Activated naive CD8-positive, alpha-beta T cell treated with anti-CD3 and anti-CD28 coated beads, Interleukin-2, amount 10 ng/mL, durations not matched to agents 7 days and 5 days (primary cell): Measurements from ENCODE around the gene ZNF148. TPM values are rescaled to one million over a fixed set of nuclear protein-coding genes. Genes with fewer than 3 reads are reported as not detected.

Source experiments
- ATAC-seq: fragments of 150-1000 bp; cut with Tn5 transposase; one replicate; pipeline ENCODE4 v1.10.0; 2021; ENCODE audit warnings: low read depth, moderate library complexity
- POLR2A ChIA-PET: fragments of 350-600 bp; sonication (Branson Sonifier 250); formaldehyde crosslinking; loops from one replicate; lab custom pipeline; 2021; ENCODE audit warnings: antibody characterized with exemption; lab: Charles Lee
- DNase-seq: peaks from one replicate; pipeline ENCODE4 v3.0.0; 2021
- H3K27ac Mint-ChIP-seq: one replicate; pipeline ENCODE4 v1.8.0; 2022; ENCODE audit warnings: mild to moderate bottlenecking, mixed read lengths
- H3K27me3 Mint-ChIP-seq: one replicate; pipeline ENCODE4 v1.8.0; 2022; ENCODE audit warnings: mild to moderate bottlenecking, moderate library complexity, mixed read lengths
- H3K36me3 Mint-ChIP-seq: one replicate; pipeline ENCODE4 v1.8.0; 2021; ENCODE audit warnings: mild to moderate bottlenecking, mixed read lengths
- H3K4me1 Mint-ChIP-seq: one replicate; pipeline ENCODE4 v1.8.0; 2021; ENCODE audit warnings: mixed read lengths
- H3K4me3 Mint-ChIP-seq: one replicate; pipeline ENCODE4 v1.8.0; 2022; ENCODE audit warnings: mild to moderate bottlenecking, moderate library complexity, mixed read lengths
- H3K9me3 Mint-ChIP-seq: one replicate; pipeline ENCODE4 v1.8.0; 2021; ENCODE audit warnings: mixed read lengths
- total RNA-seq, 2 experiments: library from RNA; stranded (reverse); gene quantifications; one replicate each; pipeline ENCODE4 v1.2.3, GENCODE V29; 2021

ZNF148 gene
- total RNA-seq, 2 experiments from 2014 or later = 50.3 to 55.4 TPM

DNA sequence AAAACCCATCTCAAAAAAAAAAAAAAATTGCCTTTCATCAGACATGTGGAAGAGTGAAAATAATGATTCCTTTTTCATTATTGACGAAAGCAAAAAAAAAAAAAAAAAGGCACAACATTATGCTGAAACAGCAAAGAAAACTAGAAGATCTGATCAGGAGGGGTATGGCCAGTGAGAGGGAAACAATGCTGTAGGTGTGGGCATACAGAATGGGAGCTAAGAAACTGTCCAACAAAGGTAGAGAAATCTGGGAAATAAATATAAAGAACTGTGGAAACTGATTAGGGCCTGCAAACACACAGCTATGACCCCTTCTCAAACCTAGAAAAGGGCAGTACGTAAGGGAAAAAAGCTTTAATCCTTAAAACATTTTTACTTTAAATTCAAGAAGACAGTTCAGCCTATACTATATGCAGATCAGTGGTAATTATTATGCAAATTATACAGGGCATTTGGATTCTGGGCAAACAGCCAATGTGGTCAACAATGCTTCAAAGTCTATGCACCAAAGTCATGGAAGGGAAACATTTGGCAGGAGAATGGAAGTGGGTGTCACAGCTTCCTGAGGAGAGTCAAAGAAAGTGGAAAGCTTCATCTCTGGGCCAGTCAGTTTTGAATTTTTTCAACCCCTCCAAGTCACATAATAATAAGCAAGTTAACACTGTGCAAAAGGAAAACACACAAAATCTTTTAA, 94.3 kb downstream of the ZNF148 start:
- Mint-ChIP-seq H3K27me3 (no peaks in the 10 kb centered on the region), H3K36me3 (peaks cover 45% of the 10 kb centered on the region), H3K27ac (no peak overlapping the region), H3K9me3 (peaks cover 2% of the 10 kb centered on the region), H3K4me1 (peaks cover 5% of the 10 kb centered on the region), H3K4me3 (no peak overlapping the region)
- no peak for DNase-seq
- POLR2A ChIA-PET = no interaction called here
- ATAC-seq = no peak

DNA sequence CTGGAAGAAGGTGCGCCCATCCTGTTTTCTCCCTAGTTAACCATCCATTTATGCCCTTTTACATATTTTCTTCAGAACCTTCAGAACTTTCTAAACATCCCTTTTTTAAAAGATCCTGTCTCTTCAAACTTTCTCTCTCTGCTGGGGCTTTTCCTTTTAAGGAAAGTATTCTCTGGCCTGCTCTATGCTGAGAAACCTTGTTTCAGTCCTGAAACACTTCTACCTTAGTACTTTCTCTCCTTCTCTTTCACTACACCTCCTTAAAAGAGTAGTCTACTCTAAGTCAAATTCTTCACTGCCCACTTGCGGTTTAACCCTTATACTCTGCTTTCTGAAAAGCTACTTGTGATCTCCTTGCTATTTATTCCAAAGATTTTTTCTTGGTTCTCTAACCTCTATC, 97.0 kb downstream of the ZNF148 start:
- H3K27ac Mint-ChIP-seq = no peak overlapping the region
- peaks cover 2% of the 10 kb centered on the region for H3K9me3 Mint-ChIP-seq
- no peak overlapping the region for H3K4me3 Mint-ChIP-seq
- H3K4me1 Mint-ChIP-seq = peaks cover 2% of the 10 kb centered on the region
- DNase-seq (no peak), ATAC-seq (no peak)
- POLR2A ChIA-PET = no interaction called here
- peaks cover 35% of the 10 kb centered on the region for H3K36me3 Mint-ChIP-seq
- no peaks in the 10 kb centered on the region for H3K27me3 Mint-ChIP-seq

DNA sequence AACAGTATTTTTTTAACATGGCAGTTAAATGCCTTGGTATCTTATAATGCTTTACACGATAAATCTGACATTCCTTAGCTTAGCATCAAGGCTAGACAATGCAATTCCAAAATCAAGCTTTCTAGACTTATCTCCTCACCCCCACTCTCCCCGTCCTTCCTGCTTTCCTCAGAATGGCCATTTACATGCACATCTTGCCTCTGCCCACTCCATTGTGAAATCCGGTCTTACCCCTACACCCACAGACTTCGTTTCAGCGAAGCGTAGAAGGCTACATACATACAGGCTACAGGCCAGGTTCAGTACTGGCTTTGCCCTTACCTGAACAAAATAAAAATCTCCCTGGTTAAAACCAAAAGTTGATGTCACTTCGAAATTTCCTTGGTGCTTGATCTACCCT, 104.0 kb downstream of the ZNF148 start:
- ATAC-seq (no peak), DNase-seq (no peak)
- Mint-ChIP-seq H3K36me3 (peaks cover 48% of the 10 kb centered on the region), H3K27ac (no peak overlapping the region), H3K9me3 (peaks cover 2% of the 10 kb centered on the region), H3K4me1 (peaks cover 9% of the 10 kb centered on the region), H3K27me3 (no peaks in the 10 kb centered on the region), H3K4me3 (no peak overlapping the region)
- POLR2A ChIA-PET = no interaction called here

DNA sequence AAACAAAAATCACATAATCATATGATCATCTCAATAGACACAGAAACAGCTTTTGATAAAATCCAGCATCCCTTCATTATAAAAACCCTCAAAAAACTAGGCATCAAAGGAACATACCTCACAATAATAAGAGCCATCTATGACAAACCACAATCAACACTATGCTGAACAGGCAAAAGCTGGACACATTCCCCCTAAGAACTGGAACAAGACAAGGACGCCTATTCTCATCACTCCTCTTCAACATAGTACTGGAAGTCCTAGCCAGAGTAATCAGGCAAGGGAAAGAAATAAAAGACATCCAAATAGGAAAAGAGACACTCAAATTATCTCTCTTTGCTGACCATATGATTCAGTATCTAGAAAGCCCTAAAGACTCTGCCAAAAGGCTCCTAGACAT, 107.7 kb downstream of the ZNF148 start:
- DNase-seq (no peak), ATAC-seq (no peak)
- Mint-ChIP-seq H3K9me3 (peaks cover 2% of the 10 kb centered on the region), H3K36me3 (peaks cover 50% of the 10 kb centered on the region), H3K27ac (no peak overlapping the region), H3K27me3 (no peaks in the 10 kb centered on the region), H3K4me1 (peaks cover 9% of the 10 kb centered on the region), H3K4me3 (no peak overlapping the region)
- POLR2A ChIA-PET = no interaction called here

DNA sequence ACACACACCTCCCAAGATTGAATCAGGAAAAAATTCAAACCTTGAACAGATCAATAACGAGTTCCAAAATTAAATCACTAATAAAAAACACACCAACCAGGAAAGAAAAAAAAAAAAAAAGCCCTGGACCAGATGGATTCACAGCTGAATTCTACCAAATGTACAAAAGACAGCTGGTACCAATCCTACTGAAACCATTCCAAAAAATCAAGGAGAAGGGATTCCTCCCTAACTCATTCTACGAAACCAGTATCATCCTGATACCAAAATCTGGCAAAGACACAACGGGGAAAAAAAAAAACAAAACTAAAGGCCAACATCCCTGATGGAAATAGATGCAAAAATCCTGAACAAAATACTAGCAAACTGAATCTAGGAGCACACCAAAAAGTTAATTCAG, 108.2 kb downstream of the ZNF148 start:
- DNase-seq (no peak), ATAC-seq (no peak)
- H3K4me1 Mint-ChIP-seq = peaks cover 9% of the 10 kb centered on the region
- peaks cover 48% of the 10 kb centered on the region for H3K36me3 Mint-ChIP-seq
- no peak overlapping the region for H3K4me3 Mint-ChIP-seq
- peaks cover 2% of the 10 kb centered on the region for H3K9me3 Mint-ChIP-seq
- POLR2A ChIA-PET = no interaction called here
- no peaks in the 10 kb centered on the region for H3K27me3 Mint-ChIP-seq
- H3K27ac Mint-ChIP-seq = no peak overlapping the region

DNA sequence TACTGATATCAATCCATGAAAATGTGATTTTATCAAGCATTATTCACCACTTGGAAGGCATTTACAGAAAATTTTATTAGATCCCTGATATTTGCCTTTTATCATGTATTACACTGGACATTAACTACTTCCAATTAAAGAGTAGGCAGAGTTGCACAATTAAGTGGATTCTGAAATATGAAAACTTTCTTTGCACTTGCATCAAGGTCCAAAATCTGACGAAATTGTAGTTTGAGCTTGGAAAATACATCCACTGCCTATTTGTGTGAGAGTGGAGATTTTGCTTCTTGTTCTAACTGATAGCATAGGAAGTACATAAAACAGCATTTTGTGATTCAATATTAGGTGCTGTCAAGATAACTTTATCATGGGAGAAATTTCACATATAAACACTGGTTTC, 113.0 kb downstream of the ZNF148 start:
- POLR2A ChIA-PET = interaction anchor here (0.6 kb wide), 1 partner anchor 12 kb away, joined by 3 read pairs; no protein-coding TSS in a partner anchor
- Mint-ChIP-seq H3K9me3 (peaks cover 2% of the 10 kb centered on the region), H3K27ac (no peak overlapping the region), H3K27me3 (no peaks in the 10 kb centered on the region), H3K36me3 (peaks cover 35% of the 10 kb centered on the region), H3K4me1 (peaks cover 11% of the 10 kb centered on the region), H3K4me3 (no peak overlapping the region)
- ATAC-seq = no peak
- DNase-seq = no peak

DNA sequence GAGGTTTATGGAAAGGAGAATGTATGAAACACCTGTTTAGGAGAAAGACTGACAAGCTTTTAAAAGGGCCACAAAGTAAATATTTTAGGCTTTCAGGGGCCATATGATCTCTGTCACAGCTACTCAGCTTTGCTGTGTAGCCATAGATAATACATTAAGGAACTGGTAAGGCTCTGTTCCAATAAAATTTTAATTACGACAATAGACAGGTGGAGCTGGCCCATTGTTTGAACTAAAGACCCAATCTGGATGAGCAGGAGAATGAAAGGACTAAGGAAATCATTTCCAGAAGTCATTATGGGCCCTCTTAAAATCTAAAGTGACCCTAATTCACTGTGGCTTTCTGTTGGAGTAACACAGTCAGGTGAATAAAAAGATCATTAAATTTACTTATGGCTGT, 114.1 kb downstream of the ZNF148 start:
- no peak overlapping the region for H3K4me3 Mint-ChIP-seq
- peaks cover 31% of the 10 kb centered on the region for H3K36me3 Mint-ChIP-seq
- peaks cover 8% of the 10 kb centered on the region for H3K9me3 Mint-ChIP-seq
- H3K27me3 Mint-ChIP-seq = no peaks in the 10 kb centered on the region
- H3K27ac Mint-ChIP-seq = no peak overlapping the region
- POLR2A ChIA-PET = interaction anchor here (0.6 kb wide), 1 partner anchor 180 kb away, joined by 3 read pairs; no protein-coding TSS in a partner anchor
- DNase-seq (no peak), ATAC-seq (no peak)
- peaks cover 5% of the 10 kb centered on the region for H3K4me1 Mint-ChIP-seq

DNA sequence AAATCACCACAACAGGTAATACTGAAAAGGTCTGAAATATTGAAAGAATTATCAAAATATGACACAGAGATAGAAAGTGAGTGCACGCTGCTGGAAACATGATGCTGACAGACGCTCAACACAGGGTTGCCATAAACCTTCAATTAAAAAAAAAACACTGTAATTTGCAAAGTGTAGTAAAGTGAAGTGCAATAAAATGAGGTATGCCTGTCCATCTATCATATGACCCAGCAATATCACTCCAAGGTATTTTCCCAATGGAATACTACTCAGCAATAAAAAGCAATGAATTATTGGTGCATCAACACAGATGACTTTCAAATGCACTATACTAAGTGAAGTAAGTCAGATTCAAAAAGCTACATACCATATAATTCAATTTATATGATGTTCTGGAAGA, 115.0 kb downstream of the ZNF148 start:
- POLR2A ChIA-PET = no interaction called here
- H3K27ac Mint-ChIP-seq = no peak overlapping the region

DNA sequence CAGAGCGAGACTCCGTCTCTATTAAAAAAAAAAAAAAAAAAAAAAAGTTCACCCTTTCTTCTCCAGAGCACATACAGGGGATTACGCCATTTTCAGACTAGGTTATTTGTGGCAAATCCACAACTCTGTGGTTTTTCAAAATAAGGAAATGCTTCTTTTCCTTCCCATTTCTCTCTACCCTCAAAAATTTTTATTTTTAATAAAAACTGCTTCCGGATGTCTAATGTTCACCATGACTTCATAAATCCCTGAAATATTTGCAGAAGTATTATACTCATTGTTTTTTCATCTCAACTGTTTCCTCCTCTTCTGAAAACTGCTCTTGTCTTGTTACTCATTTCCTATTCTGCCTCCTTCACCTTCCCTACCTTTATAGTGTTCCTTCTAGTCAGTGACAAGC, 117.6 kb downstream of the ZNF148 start:
- Mint-ChIP-seq H3K4me3 (no peak overlapping the region), H3K9me3 (peaks cover 8% of the 10 kb centered on the region), H3K36me3 (peaks cover 29% of the 10 kb centered on the region), H3K27ac (no peak overlapping the region), H3K27me3 (no peaks in the 10 kb centered on the region), H3K4me1 (peaks cover 5% of the 10 kb centered on the region)
- DNase-seq (no peak), ATAC-seq (no peak)
- POLR2A ChIA-PET = no interaction called here

More for the DNA sequence above, 115.0 kb downstream of the ZNF148 start:
- no peak for DNase-seq
- Mint-ChIP-seq H3K4me3 (no peak overlapping the region), H3K4me1 (peaks cover 5% of the 10 kb centered on the region), H3K27me3 (no peaks in the 10 kb centered on the region), H3K36me3 (peaks cover 31% of the 10 kb centered on the region), H3K9me3 (peaks cover 8% of the 10 kb centered on the region)
- ATAC-seq = no peak

DNA sequence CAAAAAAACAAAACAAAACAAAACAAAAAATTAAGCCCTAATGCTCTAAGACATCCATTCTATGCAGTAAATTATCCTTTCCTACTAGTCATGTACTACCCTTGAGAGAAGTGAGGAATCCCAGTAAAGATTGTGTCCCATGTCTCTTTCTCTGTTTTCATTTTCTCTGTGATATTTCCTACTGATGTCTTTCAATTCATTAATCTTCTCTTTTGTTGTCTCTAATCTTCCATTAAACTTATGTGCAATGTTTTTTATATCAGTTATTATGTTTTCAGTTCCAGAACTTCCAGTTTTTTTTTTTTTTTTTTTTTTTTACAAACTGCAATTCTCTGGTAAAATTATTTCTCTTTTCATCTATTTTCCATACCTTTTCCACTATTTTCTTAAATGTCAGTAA, 118.5 kb downstream of the ZNF148 start:
- Mint-ChIP-seq H3K36me3 (peaks cover 29% of the 10 kb centered on the region), H3K4me3 (no peak overlapping the region), H3K4me1 (peaks cover 5% of the 10 kb centered on the region), H3K9me3 (peaks cover 8% of the 10 kb centered on the region), H3K27me3 (no peaks in the 10 kb centered on the region), H3K27ac (no peak overlapping the region)
- POLR2A ChIA-PET = no interaction called here
- no peak for ATAC-seq
- no peak for DNase-seq

DNA sequence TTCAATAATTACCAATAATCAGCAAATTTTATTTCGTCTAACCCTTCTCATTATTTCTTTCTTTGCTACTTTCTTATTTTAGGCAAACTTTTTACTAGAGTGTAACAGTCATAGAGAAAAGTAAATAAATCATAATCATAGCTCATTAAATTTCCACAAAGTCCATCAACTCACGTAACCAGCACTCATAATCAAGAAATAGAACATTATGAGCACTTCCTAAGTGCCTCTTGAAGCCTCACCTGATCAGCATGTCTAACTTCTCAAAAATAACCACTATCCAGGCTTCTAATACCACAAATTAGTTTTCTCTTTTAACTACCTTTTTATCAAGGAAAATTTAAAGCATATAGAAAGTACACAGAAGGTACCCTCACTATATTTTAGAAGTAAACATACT, 124.2 kb downstream of the ZNF148 start:
- Mint-ChIP-seq H3K4me3 (no peak overlapping the region), H3K27ac (no peak overlapping the region), H3K36me3 (peaks cover 8% of the 10 kb centered on the region), H3K4me1 (no peaks in the 10 kb centered on the region), H3K27me3 (no peaks in the 10 kb centered on the region), H3K9me3 (no peaks in the 10 kb centered on the region)
- POLR2A ChIA-PET = no interaction called here
- DNase-seq (no peak), ATAC-seq (no peak)

DNA sequence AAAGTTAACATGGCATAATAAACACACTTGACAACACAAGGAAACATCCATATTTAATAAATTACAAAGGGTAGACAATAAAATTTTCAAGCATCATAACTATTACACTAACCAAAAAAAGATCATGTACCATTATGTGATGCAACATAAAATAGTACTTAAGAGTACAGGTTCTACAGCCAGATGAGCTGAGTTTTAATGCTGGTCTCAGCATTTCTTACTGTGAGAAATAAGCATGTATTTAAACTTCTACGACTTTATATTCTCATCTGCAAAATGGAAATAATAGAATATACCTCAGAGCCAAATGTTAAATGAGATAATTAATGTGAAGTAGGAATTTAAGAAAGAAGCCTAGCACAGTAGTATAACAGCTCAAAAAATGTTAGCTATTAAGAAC, 128.9 kb downstream of the ZNF148 start:
- no peaks in the 10 kb centered on the region for H3K27me3 Mint-ChIP-seq
- H3K9me3 Mint-ChIP-seq = no peaks in the 10 kb centered on the region
- no peak overlapping the region for H3K4me3 Mint-ChIP-seq
- H3K27ac Mint-ChIP-seq = no peak overlapping the region
- H3K4me1 Mint-ChIP-seq = no peaks in the 10 kb centered on the region
- no peak for DNase-seq
- H3K36me3 Mint-ChIP-seq = peaks cover 21% of the 10 kb centered on the region
- no peak for ATAC-seq
- POLR2A ChIA-PET = no interaction called here

DNA sequence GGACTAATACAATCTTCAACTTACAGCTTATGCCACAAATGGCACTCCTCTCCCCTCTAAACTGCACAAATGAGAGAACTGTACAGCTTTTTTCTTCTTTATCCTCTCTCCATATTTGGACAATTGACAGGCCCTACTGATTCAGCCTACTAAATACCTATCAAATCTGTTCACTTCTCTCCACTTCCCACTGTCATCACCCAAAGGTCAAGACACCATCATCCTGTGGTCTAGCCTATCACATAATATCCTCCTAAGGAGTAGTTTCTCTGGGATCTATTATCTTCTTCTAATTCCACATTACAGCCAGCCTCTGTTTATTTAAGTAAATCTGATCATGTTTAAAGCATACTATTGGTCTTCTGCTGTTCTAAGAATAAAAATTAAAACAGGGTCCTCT, 129.6 kb downstream of the ZNF148 start:
- H3K27ac Mint-ChIP-seq = no peak overlapping the region
- POLR2A ChIA-PET = no interaction called here
- H3K4me3 Mint-ChIP-seq = no peak overlapping the region
- H3K9me3 Mint-ChIP-seq = no peaks in the 10 kb centered on the region
- peaks cover 2% of the 10 kb centered on the region for H3K4me1 Mint-ChIP-seq
- peaks cover 19% of the 10 kb centered on the region for H3K36me3 Mint-ChIP-seq
- no peak for DNase-seq
- H3K27me3 Mint-ChIP-seq = no peaks in the 10 kb centered on the region
- no peak for ATAC-seq

DNA sequence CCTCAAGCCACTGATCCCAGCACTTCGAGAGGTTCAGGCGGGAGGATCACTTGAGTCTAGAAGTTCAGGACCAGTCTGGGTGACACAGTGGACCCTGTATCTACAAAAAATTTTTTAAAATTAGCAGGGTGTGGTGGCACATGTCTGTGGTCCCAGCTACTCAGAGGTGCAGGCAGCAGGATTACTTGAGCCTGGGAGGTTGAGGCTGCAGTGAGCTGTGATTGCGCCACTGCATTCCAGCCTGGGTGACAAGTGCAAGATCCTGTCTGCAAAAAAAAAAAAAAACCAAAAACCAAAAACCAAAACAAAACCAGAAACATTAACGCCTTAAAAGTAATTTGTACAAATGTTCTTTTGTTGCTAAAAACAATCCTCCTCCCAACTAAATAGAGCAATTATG, 134.6 kb downstream of the ZNF148 start:
- Mint-ChIP-seq H3K36me3 (peaks cover 42% of the 10 kb centered on the region), H3K27ac (no peak overlapping the region), H3K4me1 (peaks cover 5% of the 10 kb centered on the region), H3K4me3 (no peak overlapping the region), H3K27me3 (no peaks in the 10 kb centered on the region), H3K9me3 (peaks cover 7% of the 10 kb centered on the region)
- DNase-seq (no peak), ATAC-seq (no peak)
- POLR2A ChIA-PET = no interaction called here
